Left renal pelvis (tissue), 4 donors: ENCODE data around the gene CBX7. TPM values are rescaled to one million over a fixed set of nuclear protein-coding genes. Genes with fewer than 3 reads are reported as not detected.

ENCODE experiments used
- DNase-seq, 4 donors: peaks; one replicate each; pipeline ENCODE4 v3.0.0-alpha.2; 2013; ENCODE audit warnings: low read depth in 4 of 4, low spot score in 3 of 4
- polyA plus RNA-seq, 4 donors: library from polyadenylated mRNA; unstranded; fragments of 120-200 nt; gene quantifications; one replicate each; pipeline ENCODE4 v1.2.1, GENCODE V29; 2013; ENCODE audit not compliant: insufficient read length in 4 of 4

Gene CBX7
- 10 to 100 TPM in 1 of 4 donors, 1 to 10 TPM in 3; 5.3 to 11.3 (median 7.2) TPM for polyA plus RNA-seq

- DNase-seq: peak in 2 of 4 donors; percentile 64 to 66
Observed at GRCh38 chr22:39152511-39153219, at the start of gene CBX7. CBX7 (minus strand) TSS chr22:39152680; CDS start chr22:39152444, 236 bp downstream.

GRCh38 chr22:39197578-39197977, 45.1 kb upstream of the CBX7 start:
- DNase-seq: no peak

- DNase-seq: no peak
Observed at GRCh38 chr22:39194098-39194497, 41.6 kb upstream of the CBX7 start.

GRCh38 chr22:39188809-39189208, 36.3 kb upstream of the CBX7 start:
- no peak for DNase-seq

GRCh38 chr22:39185601-39186012, 33.1 kb upstream of the CBX7 start:
- DNase-seq: no peak

- no peak for DNase-seq
Observed at GRCh38 chr22:39184586-39185577, 32.4 kb upstream of the CBX7 start.

GRCh38 chr22:39183991-39184585, 31.6 kb upstream of the CBX7 start:
- DNase-seq: no peak

- no peak for DNase-seq
Observed at GRCh38 chr22:39182478-39183030, 30.1 kb upstream of the CBX7 start.

- no peak for DNase-seq
Observed at GRCh38 chr22:39181778-39182177, 29.3 kb upstream of the CBX7 start.

- no peak for DNase-seq
Observed at GRCh38 chr22:39181356-39181755, 28.9 kb upstream of the CBX7 start.

- no peak for DNase-seq
Observed at GRCh38 chr22:39179841-39180335, 27.4 kb upstream of the CBX7 start.

GRCh38 chr22:39179401-39179827, 26.9 kb upstream of the CBX7 start:
- no peak for DNase-seq

GRCh38 chr22:39178206-39179111, 26.0 kb upstream of the CBX7 start:
- DNase-seq: no peak

GRCh38 chr22:39177791-39178190, 25.3 kb upstream of the CBX7 start:
- no peak for DNase-seq

GRCh38 chr22:39177456-39177775, 24.9 kb upstream of the CBX7 start:
- no peak for DNase-seq

- DNase-seq: no peak
Observed at GRCh38 chr22:39176714-39177455, 24.4 kb upstream of the CBX7 start.

GRCh38 chr22:39176143-39176713, 23.7 kb upstream of the CBX7 start:
- no peak for DNase-seq

GRCh38 chr22:39175353-39176142, 23.1 kb upstream of the CBX7 start:
- no peak for DNase-seq
